Parathyroid adenoma (tissue), 2 donors: ENCODE results near the gene ITIH5.
A peak's percentile ranks its signal among the peaks of the same experiment; 100 is the strongest.

Experiments
- H2AFZ ChIP-seq: fragments of 300-600 bp; sonication (generic); one replicate; pipeline ENCODE4 v1.7.0; 2017; ENCODE audit warnings: antibody characterized with exemption, mild to moderate bottlenecking
- H3K27ac ChIP-seq: fragments of 300-600 bp; sonication (generic); one replicate; pipeline ENCODE4 v1.7.0; 2017
- H3K27me3 ChIP-seq: fragments of 300-600 bp; sonication (generic); one replicate; pipeline ENCODE4 v1.7.0; 2017; ENCODE audit warnings: low read length; ENCODE audit not compliant: control insufficient read depth, insufficient read depth
- H3K36me3 ChIP-seq: fragments of 300-600 bp; sonication (generic); one replicate; pipeline ENCODE4 v1.7.0; 2017; ENCODE audit warnings: low read length; ENCODE audit not compliant: control insufficient read depth, insufficient read depth
- H3K4me1 ChIP-seq: fragments of 300-600 bp; sonication (generic); one replicate; pipeline ENCODE4 v1.7.0; 2017; ENCODE audit warnings: control low read depth
- H3K4me2 ChIP-seq: fragments of 300-600 bp; sonication (generic); one replicate; pipeline ENCODE4 v1.7.0; 2017; ENCODE audit warnings: low read length
- H3K4me3 ChIP-seq: fragments of 300-600 bp; sonication (generic); one replicate; pipeline ENCODE4 v1.7.0; 2017; ENCODE audit warnings: low read depth, low read length
- H3K79me2 ChIP-seq: fragments of 300-600 bp; sonication (generic); one replicate; pipeline ENCODE4 v1.7.0; 2017; ENCODE audit warnings: control low read depth
- H3K9ac ChIP-seq: fragments of 300-600 bp; sonication (generic); one replicate; pipeline ENCODE4 v1.7.0; 2017; ENCODE audit warnings: mild to moderate bottlenecking
- H3K9me3 ChIP-seq: fragments of 300-600 bp; sonication (generic); one replicate; pipeline ENCODE4 v1.7.0; 2017; ENCODE audit warnings: low read length; ENCODE audit not compliant: control insufficient read depth
- CTCF ChIP-seq: fragments of 300-600 bp; sonication (generic); IDR thresholded peaks from one replicate; pipeline ENCODE4 v1.7.0; 2017; ENCODE audit warnings: antibody characterized with exemption, mild to moderate bottlenecking
- donor health status: primary hyperparathyroidism.

ITIH5 gene

DNA sequence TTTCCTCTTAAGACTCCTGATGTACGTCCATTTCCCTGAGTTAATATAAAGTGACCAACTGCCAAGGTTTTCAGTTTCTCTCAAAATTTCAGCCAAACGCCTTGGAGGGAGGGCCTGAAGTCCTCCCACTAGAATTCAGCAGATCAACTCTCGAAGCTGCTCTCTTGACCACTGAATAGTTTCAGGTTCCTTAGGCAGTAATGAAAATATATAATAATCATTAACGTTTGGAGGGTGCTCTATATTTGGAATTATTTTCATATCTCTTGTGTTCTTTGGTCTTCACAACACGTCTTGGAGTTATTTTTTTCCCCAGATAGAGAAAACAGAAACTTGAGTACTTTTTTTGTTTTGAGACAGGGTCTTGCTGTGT is 132.3 kb downstream of the ITIH5 start:
- no peaks in the 10 kb centered on the region for H3K9me3 ChIP-seq
- no peaks in the 10 kb centered on the region for H3K36me3 ChIP-seq
- H2AFZ ChIP-seq = no peak overlapping the region
- no peaks in the 10 kb centered on the region for H3K4me1 ChIP-seq
- H3K27ac ChIP-seq = no peak overlapping the region
- no peak for TF ChIP-seq CTCF
- H3K4me2 ChIP-seq = no peak overlapping the region
- no peak overlapping the region for H3K9ac ChIP-seq
- H3K27me3 ChIP-seq = no peaks in the 10 kb centered on the region
- H3K4me3 ChIP-seq = no peak overlapping the region
- no peaks in the 10 kb centered on the region for H3K79me2 ChIP-seq

DNA sequence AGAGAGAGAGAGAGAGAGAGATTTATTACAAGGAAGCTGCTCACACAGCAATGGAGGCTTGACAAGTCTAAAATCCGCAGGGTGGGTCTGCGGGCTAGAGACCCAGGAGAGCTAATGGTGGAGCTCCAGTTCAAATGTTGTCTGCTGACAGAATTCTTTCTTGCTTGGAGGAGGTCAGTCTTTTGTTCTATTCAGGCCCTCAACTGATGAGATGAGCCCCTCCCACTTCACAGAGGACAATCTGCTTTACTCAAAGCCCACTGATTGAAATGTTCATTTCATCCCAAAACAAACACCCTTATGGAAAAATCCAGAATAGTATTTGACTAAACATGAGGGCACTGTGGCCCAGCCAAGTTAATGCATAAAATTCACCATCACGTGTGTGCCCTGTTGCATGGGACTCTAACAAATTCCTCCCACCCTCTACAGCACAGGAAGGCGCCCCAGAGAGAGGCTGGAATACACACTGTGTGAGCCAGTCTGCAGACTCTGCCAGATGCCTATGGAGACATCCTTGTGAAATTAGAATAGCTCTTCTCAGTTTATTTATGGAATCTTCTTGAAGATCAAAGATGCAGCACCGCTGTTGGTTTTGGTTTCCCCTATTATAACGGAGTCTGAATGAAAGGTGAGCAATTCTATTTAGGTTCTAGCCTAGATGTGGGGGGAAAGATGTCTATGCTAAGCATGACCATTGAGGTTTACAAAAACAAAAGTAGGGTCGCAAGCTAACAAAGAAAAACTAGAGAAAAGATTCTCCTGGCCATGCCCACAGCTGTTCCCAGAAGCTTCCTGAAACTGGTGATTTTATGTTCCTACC is 132.9 kb downstream of the ITIH5 start:
- no peak overlapping the region for H2AFZ ChIP-seq

GRCh38 chr10:7532723-7533498 is 133.9 kb downstream of the ITIH5 start:
- H3K9ac ChIP-seq = no peak overlapping the region
- no peak for TF ChIP-seq CTCF
- no peak overlapping the region for H3K27ac ChIP-seq
- H3K36me3 ChIP-seq = no peaks in the 10 kb centered on the region
- no peaks in the 10 kb centered on the region for H3K27me3 ChIP-seq
- no peak overlapping the region for H2AFZ ChIP-seq
- no peaks in the 10 kb centered on the region for H3K4me1 ChIP-seq
- no peaks in the 10 kb centered on the region for H3K9me3 ChIP-seq
- H3K79me2 ChIP-seq = no peaks in the 10 kb centered on the region
- H3K4me3 ChIP-seq = no peak overlapping the region
- H3K4me2 ChIP-seq = no peak overlapping the region

More for the DNA sequence above, 132.9 kb downstream of the ITIH5 start:
- Histone ChIP-seq H3K4me2 (no peak overlapping the region), H3K79me2 (no peaks in the 10 kb centered on the region), H3K9ac (no peak overlapping the region), H3K4me1 (no peaks in the 10 kb centered on the region), H3K9me3 (no peaks in the 10 kb centered on the region), H3K27me3 (no peaks in the 10 kb centered on the region), H3K27ac (no peak overlapping the region), H3K4me3 (no peak overlapping the region), H3K36me3 (no peaks in the 10 kb centered on the region)
- no peak for TF ChIP-seq CTCF

- no peak overlapping the region for H2AFZ ChIP-seq
- TF ChIP-seq CTCF = peak; percentile 24
- no peaks in the 10 kb centered on the region for H3K4me1 ChIP-seq
- no peak overlapping the region for H3K9ac ChIP-seq
- H3K27ac ChIP-seq = no peak overlapping the region
- no peaks in the 10 kb centered on the region for H3K36me3 ChIP-seq
- H3K27me3 ChIP-seq = no peaks in the 10 kb centered on the region
- H3K4me2 ChIP-seq = no peak overlapping the region
- H3K4me3 ChIP-seq = no peak overlapping the region
- H3K9me3 ChIP-seq = no peaks in the 10 kb centered on the region
- H3K79me2 ChIP-seq = no peaks in the 10 kb centered on the region
Observed at GRCh38 chr10:7529638-7530037, 137.1 kb downstream of the ITIH5 start.
